ENCODE results near the gene RNASE8.
A peak's percentile ranks its signal among the peaks of the same experiment; 100 is the strongest.

RNASE8 gene

DNA sequence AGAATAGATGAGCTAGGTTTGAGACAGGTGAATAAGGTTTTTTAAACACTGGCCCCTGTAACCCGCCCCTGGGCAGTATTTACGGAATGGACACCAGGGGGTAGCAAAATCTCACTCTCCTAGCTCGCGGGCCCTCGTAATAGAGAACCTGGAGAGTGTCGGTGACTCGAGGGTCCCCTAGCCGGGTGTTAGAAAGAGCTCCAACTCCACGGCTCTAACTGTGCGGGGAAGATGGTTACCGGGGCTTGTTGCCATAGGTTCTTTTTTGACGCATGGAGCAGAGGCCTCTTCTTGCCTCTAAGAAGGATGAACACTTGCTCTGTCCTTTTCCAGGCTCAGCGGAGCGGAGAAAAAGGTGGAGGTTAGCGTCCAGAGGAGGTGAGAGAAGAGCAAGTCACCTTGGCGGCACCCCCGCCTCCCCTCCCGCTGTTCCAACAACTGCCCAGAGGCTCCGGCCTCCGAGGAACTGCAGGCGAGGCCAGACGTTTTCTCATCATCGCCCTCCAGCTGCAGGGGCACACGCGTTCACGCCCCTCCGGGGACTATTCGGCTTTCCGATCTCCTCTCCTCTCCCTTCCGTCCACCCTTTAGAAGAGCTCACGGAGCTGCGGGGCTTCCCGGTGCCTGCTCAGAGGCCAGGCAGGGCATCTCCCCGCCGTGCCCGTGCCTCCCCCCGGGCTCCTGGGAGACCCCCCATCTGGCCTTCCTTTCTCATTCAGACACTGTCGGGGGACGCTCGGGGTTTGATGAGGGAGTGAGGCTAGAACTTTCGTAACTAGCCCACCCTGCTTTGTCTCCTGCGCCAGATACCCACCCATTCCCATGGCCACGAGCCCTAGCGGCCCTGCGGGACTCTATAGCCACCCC is 11.1 kb downstream of the RNASE8 start:
- H3K27ac ChIP-seq: no peak overlapping the region
- TF ChIP-seq, protein P1, sequence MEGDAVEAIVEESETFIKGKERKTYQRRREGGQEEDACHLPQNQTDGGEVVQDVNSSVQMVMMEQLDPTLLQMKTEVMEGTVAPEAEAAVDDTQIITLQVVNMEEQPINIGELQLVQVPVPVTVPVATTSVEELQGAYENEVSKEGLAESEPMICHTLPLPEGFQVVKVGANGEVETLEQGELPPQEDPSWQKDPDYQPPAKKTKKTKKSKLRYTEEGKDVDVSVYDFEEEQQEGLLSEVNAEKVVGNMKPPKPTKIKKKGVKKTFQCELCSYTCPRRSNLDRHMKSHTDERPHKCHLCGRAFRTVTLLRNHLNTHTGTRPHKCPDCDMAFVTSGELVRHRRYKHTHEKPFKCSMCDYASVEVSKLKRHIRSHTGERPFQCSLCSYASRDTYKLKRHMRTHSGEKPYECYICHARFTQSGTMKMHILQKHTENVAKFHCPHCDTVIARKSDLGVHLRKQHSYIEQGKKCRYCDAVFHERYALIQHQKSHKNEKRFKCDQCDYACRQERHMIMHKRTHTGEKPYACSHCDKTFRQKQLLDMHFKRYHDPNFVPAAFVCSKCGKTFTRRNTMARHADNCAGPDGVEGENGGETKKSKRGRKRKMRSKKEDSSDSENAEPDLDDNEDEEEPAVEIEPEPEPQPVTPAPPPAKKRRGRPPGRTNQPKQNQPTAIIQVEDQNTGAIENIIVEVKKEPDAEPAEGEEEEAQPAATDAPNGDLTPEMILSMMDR (conservative IDR thresholded peaks at IDR 0.05): peak; percentile 59
- no peak for TF ChIP-seq ZFX (IDR thresholded peaks at IDR 0.05)

DNA sequence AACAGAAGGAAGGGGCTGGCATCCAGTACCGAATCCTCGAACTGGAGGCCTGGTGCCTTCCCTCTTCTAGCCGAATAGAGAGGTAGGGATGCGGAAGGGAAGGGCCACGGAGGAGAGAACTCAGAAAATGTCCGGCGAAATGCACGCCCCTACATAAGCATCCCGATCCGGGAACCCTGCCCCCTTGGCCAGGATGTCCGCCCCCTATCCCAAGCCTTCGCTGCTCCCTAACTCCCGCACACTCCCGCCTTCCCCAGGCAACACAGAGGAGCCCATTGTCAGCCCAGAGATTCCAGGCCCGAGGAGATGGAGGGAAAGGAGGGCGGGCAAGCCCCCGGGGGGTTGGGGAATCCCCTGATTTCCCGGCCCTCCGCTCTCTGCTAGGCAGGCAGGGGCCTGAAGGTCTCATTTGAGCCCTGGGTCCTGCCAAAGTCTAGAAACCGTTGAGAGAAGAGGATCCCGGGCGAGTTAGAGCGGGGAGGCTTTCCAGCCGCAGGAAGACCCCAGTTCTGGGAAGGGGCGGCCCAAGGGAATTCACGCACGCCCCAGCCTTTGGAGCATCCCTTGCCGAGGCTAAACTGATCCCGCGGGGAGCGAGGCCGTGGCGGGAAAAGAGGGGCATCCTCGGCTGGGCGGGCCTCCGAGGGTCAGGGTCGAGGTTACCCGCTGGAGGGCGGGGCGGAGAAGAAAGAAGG is 11.9 kb downstream of the RNASE8 start:
- no peak for TF ChIP-seq ZFX (IDR thresholded peaks at IDR 0.05)
- TF ChIP-seq, protein P1 (conservative IDR thresholded peaks at IDR 0.05): no peak
- H3K27ac ChIP-seq: peak overlapping the region; percentile 67

DNA sequence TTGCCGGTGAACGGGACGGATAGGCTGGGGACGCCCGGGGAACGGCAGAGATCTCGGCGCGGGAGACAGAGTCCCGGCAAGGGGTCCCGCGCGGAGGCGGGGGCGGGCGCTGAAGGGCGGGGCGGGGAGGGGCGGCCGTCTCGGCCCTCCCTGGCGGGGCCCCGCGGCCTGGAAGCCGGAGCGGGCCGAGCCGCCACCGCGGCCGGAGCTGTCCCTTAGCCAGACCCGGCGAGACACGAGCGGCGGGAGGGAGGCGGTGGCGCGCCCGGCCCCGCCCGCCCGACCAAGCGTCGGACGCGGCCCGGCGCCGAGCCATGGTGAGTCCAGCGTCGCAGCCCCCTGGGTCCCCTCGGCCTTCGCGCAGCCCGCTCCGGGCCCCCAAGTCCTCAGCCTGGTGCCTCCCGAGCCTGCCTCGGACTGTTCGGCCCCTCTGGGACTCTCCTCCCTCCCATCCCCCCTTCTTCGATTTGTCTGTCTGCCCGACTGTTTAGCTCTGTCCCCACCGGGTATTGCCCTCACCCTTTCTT is 12.5 kb downstream of the RNASE8 start, which contains the start of gene ARHGEF40:
Gene ARHGEF40, plus strand, starts transcription at position 222 of the 527 bp plus-strand sequence. Its CDS starts 93 bp downstream, at position 315.
- TF ChIP-seq, protein P1 (conservative IDR thresholded peaks at IDR 0.05): no peak
- TF ChIP-seq ZFX (IDR thresholded peaks at IDR 0.05): peak; percentile 48; the same call in 1 of the 2 replicates
- H3K27ac ChIP-seq: peak within 1 kb of the TSS; percentile 67

DNA sequence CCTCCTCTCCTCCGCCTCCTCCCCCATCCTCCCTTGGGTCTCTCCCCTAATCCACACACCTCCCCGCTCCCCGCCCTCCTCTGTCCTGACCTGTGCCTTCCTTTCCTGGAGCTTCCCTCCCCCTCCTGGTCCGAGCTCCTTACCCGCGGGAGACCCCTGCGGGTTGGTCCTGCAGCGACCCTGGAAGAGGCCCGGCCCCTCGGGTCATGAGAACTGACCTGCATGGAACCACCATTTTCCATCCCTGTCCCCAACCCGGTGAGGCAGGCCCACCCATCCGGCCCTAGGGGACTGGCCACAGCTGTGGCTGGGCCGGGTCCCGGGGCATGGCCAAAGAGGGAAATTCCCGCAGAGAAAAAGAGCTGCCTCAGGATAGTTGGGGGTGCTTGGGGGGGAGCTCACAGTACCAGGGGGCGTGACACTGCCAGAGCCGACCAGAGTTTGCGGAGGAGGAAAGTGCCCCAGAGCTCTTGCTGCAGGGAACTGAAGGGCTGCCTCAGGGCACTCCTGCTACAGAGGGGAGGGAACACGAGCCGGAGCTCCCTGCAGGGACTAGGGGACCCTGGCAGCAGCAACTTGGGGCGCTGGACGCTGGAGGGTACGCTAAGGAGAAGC is 13.1 kb downstream of the RNASE8 start:
- TF ChIP-seq, protein P1 (conservative IDR thresholded peaks at IDR 0.05): no peak
- TF ChIP-seq ZFX (IDR thresholded peaks at IDR 0.05): no peak
- peak overlapping the region; percentile 67 for H3K27ac ChIP-seq

DNA sequence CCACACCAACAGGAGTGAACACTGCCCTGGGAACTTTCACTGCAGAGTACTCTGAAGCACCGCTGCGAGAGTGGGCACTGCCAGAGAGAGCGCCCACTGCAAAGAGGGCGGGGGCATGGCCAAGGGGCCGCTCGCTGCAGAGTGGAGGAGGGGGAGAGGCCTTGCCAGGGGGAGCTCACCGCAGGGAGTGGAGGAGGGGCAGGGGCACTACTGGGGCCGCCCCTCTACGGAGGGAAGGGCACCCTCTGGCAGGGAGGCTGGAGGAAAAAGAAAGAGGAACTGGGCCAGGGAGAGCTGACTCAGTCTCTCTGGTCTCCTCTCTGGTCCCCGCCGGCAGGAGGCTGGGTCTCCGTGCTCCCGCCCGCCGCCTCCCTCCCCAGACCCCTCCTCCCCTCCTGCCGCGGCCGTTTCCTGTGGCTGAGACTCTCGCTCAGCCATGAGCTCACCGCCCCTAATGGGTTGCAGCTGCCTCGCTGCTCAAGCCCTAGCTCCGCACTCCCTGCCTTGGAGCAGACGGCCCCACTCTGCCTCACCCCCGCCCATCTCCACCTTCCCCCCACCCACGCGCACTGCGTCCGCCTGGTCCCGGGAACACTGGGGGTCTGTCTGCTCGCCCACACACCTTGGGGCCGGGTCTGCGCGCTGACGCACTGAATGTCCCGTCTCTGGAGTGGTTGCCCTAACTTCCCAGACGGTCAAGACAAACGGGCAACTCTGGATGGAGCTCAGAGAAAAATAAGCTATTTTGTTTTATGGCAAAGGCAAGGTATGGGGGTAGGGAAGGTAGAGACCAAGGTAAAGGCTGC is 13.8 kb downstream of the RNASE8 start:
- TF ChIP-seq, protein P1 (conservative IDR thresholded peaks at IDR 0.05): no peak
- TF ChIP-seq ZFX (IDR thresholded peaks at IDR 0.05): no peak
- peak overlapping the region; percentile 67; the same call in 1 of the 2 replicates for H3K27ac ChIP-seq

DNA sequence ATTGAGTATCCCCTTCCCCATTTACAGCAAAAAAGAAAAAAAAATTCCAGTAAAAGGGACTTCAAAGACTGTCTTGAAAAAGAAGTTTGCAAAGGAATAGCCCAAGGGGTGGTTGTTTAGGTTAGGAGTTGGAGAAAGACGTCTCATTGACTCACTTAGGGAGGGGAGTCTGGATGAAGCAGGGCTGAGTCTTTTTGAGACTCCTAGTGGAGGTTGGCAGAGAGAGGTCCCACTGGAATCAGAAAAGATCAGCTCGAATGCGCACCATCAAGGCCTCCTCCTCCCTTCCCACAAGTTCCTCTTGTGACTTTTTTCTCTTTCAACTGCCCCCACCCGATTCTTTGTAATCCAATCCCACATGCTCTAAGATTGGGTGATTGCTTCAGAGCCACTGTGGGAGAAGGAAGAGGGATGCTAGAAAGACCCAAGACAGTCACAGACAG is 14.4 kb downstream of the RNASE8 start:
- H3K27ac ChIP-seq: no peak overlapping the region

More for the DNA sequence above, 14.4 kb downstream of the RNASE8 start:
- TF ChIP-seq, protein P1 (conservative IDR thresholded peaks at IDR 0.05): no peak
- no peak for TF ChIP-seq ZFX (IDR thresholded peaks at IDR 0.05)

Data from C4-2B (cell line).